HG03469 (cell line): Measurements from ENCODE around the gene VPS18.
"Not testable (repeated sequence)": the region's sequence is repeated elsewhere in the genome, so short reads cannot be mapped to it uniquely, and the experiment has no call there.

ENCODE experiments used
- ATAC-seq: cut with Tn5 transposase; IDR thresholded peaks from one replicate; pipeline ENCODE4 v1.9.1; 2021; ENCODE audit warnings: mild to moderate bottlenecking, moderate library complexity, moderate number of reproducible peaks; ENCODE audit not compliant: unreplicated experiment

Gene VPS18

GRCh38 chr15:40893733-40894680 is at the start of gene VPS18:
VPS18 (plus strand) TSS chr15:40894450; CDS start chr15:40894769, 319 bp downstream.
- peak; percentile 74 for ATAC-seq

DNA sequence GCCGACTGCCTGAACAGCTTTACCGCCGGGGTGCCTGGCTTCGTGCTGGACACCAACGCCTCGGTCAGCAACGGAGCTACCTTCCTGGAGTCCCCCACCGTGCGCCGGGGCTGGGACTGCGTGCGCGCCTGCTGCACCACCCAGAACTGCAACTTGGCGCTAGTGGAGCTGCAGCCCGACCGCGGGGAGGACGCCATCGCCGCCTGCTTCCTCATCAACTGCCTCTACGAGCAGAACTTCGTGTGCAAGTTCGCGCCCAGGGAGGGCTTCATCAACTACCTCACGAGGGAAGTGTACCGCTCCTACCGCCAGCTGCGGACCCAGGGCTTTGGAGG is 49.6 kb upstream of the VPS18 start:
- no peak for ATAC-seq

GRCh38 chr15:40845036-40845435 is 49.2 kb upstream of the VPS18 start:
- no peak for ATAC-seq

GRCh38 chr15:40845511-40846284 is 48.6 kb upstream of the VPS18 start:
- ATAC-seq: no peak

DNA sequence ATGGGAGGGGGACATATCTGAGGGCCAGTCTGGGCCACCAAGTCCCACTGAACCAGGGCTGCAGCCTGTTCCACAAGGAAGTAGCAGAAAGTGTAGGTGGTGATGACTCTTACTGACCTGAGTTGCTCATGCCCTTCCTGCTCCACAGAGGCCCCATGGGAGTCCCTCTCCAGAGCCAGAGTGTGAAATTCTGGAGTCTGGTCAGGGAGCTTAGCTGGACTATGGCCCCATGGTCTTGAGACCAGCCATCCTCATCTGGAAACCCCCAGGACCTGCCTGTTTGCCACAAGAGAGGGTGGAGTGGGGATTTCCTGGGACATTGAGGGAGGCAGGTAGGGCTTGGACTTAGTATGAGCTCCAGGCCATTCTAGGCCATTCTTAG is 47.4 kb upstream of the VPS18 start:
- no peak for ATAC-seq

DNA sequence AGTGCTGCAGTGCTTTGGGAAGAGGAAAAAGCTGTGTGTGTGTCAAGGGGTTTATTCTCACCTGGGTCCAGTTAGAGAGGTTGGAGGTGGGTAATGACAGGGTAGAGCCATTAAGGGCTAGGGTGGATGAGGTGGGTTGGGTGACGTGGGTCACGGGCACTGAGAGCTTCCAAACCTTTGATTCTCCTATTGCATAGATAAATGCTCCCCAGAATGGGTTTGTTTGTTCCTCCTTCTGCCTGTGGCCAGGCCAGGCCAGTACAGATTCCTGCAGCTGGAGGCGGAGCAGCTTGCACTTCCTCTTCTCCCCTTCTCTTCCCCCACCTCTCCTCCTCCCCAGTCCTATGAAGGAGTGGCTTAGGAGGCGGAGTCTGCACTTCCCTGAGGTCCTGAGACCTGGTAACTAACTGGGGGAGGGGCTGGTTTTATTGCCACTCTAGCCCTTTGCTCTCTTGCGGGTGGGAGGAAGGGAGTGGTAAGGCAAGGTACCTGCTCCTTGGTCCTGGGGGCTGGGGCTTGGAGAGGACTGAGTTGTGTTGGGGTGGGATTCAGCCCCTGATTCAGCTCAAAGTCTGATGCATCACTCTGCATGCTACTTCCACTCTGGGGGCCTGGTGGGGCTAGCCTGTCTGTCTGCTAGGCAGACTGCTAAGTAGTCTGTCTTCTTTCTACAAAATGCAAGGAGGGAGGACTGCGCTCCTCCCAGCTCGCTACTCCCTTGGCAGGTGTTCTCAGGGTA is 46.9 kb upstream of the VPS18 start:
- ATAC-seq: no peak

DNA sequence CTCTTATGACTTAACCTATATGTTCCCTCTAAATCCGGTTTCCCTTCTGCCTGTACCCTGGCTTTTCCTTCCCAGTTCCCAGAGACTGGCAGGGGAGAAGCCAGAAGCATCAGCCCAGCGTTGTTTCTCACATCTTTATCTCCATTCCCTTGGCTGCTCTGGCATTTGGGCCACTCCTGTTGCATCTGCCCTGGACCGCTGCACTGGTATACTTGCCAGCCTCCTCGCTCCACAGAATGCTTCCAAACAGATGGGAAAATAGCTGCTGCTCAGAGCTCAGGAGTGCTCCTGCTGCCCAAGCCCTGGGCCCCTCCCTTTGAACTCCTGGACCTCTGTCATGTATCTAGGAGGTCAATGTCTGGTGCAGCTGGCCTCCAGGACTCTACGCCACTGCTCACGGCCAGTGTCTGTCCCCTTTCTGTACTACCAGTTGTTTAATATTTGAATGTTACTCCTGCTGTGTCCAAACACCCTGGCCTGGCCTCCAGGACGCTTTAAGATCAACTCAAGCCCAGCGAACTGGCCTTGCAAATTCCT is 43.6 kb upstream of the VPS18 start:
- no peak for ATAC-seq

GRCh38 chr15:40852529-40852928 is 41.7 kb upstream of the VPS18 start:
- ATAC-seq: no peak

DNA sequence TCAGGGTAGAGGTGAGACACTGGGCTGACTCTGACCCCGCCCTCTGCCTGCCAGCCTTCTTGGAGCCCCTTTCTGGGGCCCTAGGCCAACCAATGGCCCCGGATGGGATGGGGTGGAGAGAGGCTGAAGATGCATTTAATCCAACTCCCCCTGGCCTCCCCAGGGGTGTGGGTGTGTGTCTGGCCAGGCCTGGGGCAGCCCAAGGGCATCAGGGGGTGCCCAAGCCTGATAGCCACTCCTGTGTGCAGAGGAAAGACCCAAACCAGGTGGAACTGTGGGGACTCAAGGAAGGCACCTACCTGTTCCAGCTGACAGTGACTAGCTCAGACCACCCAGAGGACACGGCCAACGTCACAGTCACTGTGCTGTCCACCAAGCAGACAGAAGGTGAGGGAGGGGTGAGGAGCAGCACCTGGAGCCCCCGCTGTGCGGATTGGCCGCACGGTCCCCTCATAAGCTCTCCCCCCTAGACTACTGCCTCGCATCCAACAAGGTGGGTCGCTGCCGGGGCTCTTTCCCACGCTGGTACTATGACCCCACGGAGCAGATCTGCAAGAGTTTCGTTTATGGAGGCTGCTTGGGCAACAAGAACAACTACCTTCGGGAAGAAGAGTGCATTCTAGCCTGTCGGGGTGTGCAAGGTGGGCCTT is 40.9 kb upstream of the VPS18 start:
- no peak for ATAC-seq

DNA sequence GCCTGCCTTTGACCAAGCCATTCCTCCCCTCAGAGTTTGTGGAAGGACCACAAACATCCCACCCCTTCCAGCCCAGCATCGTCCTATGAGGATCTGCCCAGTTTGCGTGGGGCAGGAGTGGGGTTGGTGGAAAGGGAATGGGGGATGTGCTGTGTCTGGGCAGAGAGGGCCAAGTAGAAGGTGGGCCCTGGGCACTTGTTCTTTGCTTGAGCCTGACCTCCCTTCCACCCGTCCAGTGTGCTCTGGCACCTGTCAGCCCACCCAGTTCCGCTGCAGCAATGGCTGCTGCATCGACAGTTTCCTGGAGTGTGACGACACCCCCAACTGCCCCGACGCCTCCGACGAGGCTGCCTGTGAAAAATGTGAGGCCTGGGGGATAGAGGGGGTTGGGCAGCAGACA is 40.1 kb upstream of the VPS18 start:
- ATAC-seq: no peak

GRCh38 chr15:40855706-40856234 is 38.5 kb upstream of the VPS18 start:
- ATAC-seq: no peak

GRCh38 chr15:40856746-40857145 is 37.5 kb upstream of the VPS18 start:
- ATAC-seq: no peak

GRCh38 chr15:40857601-40858341 is 36.5 kb upstream of the VPS18 start:
- no peak for ATAC-seq

GRCh38 chr15:40858706-40859105 is 35.5 kb upstream of the VPS18 start:
- no peak for ATAC-seq

- no peak for ATAC-seq
These were observed 34.9 kb upstream of the VPS18 start for GRCh38 chr15:40859206-40859851.

DNA sequence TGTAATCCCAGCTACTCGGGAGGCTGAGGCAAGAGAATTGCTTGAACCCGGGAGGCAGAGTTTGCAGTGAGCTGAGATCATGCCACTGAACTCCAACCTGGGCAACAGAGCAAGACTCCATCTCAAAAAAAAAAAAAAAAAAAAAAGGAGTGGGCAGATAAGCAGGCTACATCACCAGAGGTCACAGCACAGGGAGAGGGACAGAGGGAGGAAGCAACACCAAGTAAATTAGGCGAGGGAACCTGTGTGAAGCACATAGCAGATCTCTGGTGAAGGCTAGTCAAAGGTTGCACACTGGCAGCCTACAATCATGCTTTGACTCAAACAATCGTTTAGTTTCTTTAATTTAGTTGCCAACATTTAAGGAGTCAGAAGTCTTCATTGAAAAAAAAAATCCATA is 33.1 kb upstream of the VPS18 start:
- not testable (repeated sequence) for ATAC-seq

DNA sequence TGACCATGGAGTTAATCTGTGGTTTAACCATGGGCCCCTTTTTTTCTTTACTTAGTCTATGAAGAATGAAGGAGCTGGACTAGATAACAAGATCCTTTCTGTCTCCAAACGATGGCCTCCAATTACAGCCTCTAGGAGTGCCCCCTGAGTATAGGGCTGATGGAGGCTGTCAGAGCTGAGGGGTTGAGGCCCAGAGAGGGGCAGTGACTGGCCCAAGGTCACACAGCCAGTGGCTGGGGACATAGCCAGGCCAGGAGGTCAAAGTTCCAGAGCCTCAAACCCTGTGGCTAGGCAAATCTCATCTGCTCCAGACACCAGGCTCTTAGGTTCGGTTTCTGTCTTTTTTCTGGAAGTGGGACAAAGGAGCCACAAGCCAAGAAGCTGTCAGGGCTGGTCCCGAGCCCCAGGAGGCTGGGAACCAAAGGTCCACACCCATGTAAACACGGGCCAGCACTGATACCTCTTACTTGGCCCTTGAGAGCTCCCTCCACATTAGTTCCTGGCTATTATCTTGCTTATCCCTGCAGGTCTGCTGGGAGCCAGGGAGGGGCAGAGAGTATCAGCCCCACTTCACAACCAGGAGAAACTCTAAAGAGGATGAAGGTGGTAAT is 30.5 kb upstream of the VPS18 start:
- ATAC-seq: no peak

DNA sequence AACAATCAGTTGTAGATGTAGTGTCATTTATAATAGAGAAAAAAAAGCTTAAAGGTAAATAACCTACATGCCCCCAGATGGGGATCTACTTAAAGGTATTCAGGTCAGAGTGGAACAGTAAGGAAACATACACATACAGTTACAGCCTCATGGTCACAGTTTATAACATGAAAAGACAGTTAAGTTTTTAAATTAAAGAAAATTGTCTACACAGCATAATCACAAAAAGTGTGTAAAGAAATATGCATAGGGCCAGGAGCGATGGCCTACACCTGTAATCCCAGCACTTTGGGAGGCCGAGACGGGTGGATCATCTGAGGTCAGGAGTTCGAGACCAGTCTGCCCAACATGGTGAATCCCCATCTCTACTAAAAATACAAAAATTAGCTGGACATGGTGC is 27.1 kb upstream of the VPS18 start:
- ATAC-seq: no peak

DNA sequence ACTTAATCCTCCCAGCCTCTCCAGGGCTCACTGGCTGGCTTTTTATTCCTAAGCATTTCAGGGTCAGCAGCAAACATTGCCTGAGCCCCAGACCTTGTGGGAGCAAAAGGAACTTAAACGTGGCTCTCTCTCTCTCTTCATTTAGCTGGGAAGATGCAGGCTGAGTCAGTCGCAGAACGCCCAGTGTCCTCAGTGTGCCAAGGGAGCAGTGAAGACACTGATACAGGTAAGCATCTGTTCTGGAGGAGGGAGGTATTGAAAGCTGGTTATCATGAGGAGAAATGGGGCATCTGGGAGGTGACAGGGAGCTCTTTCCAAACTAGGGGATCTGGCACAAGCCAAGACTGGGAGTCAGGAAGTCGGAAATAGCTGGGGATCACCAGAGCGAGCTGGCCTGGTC is 24.6 kb upstream of the VPS18 start:
- ATAC-seq: no peak
